ENCODE measurements around the gene MT1A.
"Not testable (repeated sequence)": the region's sequence is repeated elsewhere in the genome, so short reads cannot be mapped to it uniquely, and the experiment has no call there.

MT1A gene

GRCh38 chr16:56658327-56658875 is 19.9 kb downstream of the MT1A start:
- DNase-seq, result no peak

- DNase-seq, result no peak
Measured at GRCh38 chr16:56662357-56663354, 24.2 kb downstream of the MT1A start.

GRCh38 chr16:56664506-56664905 is 26.0 kb downstream of the MT1A start:
- no peak for DNase-seq

- not testable (repeated sequence) for DNase-seq
Measured at GRCh38 chr16:56665286-56666261, 27.1 kb downstream of the MT1A start.

- DNase-seq, result no peak
Measured at GRCh38 chr16:56667581-56668571, 29.4 kb downstream of the MT1A start, which contains the start of gene MT1G. Gene MT1G (minus strand): TSS chr16:56668065. CDS start chr16:56667993, 72 bp downstream.

GRCh38 chr16:56669005-56669839 is 30.8 kb downstream of the MT1A start, which contains the start of gene MT1H:
Gene MT1H (plus strand): TSS chr16:56669814. CDS start chr16:56669885, 71 bp downstream.
- no peak for DNase-seq

- no peak for DNase-seq
Measured at GRCh38 chr16:56669840-56670619, 31.6 kb downstream of the MT1A start.

GRCh38 chr16:56670620-56670934 is 32.1 kb downstream of the MT1A start:
- DNase-seq, result no peak

GRCh38 chr16:56671691-56672090 is 33.2 kb downstream of the MT1A start:
- not testable (repeated sequence) for DNase-seq

- not testable (repeated sequence) for DNase-seq
Measured at GRCh38 chr16:56672171-56672570, 33.7 kb downstream of the MT1A start.

- DNase-seq, result no peak
Measured at GRCh38 chr16:56672761-56673536, 34.5 kb downstream of the MT1A start.

- DNase-seq, result peak; percentile 44 to 47
Measured at GRCh38 chr16:56673921-56674320, 35.5 kb downstream of the MT1A start.

GRCh38 chr16:56674570-56674969 is 36.1 kb downstream of the MT1A start:
- DNase-seq, result not testable (repeated sequence)

GRCh38 chr16:56675685-56676210 is 37.3 kb downstream of the MT1A start:
- DNase-seq, result no peak

GRCh38 chr16:56677474-56677873 is 39.0 kb downstream of the MT1A start:
- no peak for DNase-seq

- DNase-seq, result no peak
Measured at GRCh38 chr16:56679078-56679730, 40.7 kb downstream of the MT1A start.

- DNase-seq, result peak in 1 of 2 experiments; percentile 26
Measured at GRCh38 chr16:56679818-56680217, 41.4 kb downstream of the MT1A start.

All from AML-193 (cell line).